Omental fat pad (tissue), 4 donors: Measurements from ENCODE around the gene CD4. TPM values are rescaled to one million over a fixed set of nuclear protein-coding genes. Genes with fewer than 3 reads are reported as not detected.
A peak's percentile ranks its signal among the peaks of the same experiment; 100 is the strongest.

Experiments
- ATAC-seq: fragments of 150-250 bp; one replicate; pipeline ENCODE4 v1.9.1; 2016; ENCODE audit warnings: mild to moderate bottlenecking, moderate library complexity; ENCODE audit not compliant: low FRiP score
- DNase-seq: peaks from one replicate; pipeline ENCODE4 v3.0.0-alpha.2; 2019; ENCODE audit warnings: low spot score
- total RNA-seq, 4 donors: library from RNA; depleted of rRNA; stranded (reverse); fragments of >200 nt; gene quantifications; one replicate each; pipeline ENCODE4 v1.1.0, GENCODE V29; 2016
- TF ChIP-seq, protein P1 (sequence below), 3 donors: fragments of 450-650 bp; IDR thresholded peaks; one replicate each; pipeline ENCODE4 v1.5.1; 2016 to 2017; ENCODE audit warnings: antibody characterized with exemption in 3 of 3, mild to moderate bottlenecking in 3 of 3, moderate library complexity in 2 of 3

CD4 gene
- total RNA-seq, 4 donors from 2014 or later: 19.7 to 26.5 (median 21.8) TPM

DNA sequence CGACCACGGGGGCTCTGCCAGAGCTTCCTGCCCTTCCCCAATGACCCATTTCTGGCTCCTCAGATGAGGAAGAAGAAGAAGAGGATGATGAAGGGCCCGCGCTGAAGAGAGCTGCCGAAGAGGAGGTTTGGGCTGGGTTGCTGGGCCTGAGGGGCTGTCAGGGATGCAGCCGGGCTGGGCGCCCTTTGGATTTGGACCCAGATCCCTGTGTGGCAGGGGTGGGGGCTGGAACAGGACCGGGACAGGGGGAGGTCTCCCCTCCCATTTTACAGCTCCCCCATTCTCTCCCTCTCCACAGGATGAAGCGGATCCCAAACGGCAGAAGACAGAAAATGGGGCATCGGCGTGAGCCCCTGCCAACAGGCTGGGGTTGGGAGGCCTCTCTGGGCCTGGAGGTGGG lies 19.2 kb upstream of the CD4 start:
- TF ChIP-seq, protein P1, sequence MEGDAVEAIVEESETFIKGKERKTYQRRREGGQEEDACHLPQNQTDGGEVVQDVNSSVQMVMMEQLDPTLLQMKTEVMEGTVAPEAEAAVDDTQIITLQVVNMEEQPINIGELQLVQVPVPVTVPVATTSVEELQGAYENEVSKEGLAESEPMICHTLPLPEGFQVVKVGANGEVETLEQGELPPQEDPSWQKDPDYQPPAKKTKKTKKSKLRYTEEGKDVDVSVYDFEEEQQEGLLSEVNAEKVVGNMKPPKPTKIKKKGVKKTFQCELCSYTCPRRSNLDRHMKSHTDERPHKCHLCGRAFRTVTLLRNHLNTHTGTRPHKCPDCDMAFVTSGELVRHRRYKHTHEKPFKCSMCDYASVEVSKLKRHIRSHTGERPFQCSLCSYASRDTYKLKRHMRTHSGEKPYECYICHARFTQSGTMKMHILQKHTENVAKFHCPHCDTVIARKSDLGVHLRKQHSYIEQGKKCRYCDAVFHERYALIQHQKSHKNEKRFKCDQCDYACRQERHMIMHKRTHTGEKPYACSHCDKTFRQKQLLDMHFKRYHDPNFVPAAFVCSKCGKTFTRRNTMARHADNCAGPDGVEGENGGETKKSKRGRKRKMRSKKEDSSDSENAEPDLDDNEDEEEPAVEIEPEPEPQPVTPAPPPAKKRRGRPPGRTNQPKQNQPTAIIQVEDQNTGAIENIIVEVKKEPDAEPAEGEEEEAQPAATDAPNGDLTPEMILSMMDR (IDR thresholded peaks at IDR 0.05): no peak
- DNase-seq (no peak), ATAC-seq (no peak)

DNA sequence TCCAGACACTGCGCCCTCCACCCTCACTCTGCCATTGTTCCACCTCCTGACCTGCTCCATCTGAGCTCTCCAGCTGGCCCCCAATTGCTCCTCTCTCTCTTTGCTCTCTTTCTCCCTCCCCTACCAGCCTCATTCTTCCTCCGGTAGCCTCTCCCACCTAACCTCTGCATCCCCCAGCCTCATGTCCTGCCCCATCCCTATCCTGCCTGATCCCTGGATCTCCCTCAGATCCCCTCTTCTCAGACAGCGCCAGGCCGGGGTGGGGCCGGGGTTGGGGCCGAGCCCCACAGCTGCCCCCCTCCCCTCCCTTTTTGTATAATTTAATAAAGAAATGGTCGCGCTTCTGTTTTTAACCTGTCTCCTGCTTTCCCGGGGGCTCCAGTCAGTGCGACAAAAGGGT lies 18.7 kb upstream of the CD4 start:
- ATAC-seq (no peak), DNase-seq (no peak)
- TF ChIP-seq, protein P1 (IDR thresholded peaks at IDR 0.05): no peak

DNA sequence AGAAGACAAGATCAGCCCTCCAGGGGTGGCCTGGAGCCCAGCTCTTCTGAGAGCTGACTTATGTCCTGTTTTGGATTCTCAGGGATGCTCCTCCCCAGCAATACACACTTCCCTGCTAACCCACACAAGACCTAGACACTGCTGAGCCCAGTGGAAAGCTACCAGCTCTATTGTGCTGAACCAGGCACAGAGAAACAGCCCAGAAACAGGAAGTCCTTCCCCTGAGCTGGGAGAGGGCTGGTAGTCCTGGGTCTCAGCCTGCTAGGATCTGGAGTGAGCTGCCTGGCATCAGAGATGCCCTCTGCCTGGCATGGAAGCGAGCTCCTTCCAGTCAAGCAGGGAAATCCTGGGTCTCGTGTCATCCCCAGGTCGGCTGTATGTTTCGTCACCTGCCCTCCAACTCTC lies 18.2 kb upstream of the CD4 start:
- ATAC-seq (peak; percentile 0), DNase-seq (no peak)
- TF ChIP-seq, protein P1 (IDR thresholded peaks at IDR 0.05): no peak

DNA sequence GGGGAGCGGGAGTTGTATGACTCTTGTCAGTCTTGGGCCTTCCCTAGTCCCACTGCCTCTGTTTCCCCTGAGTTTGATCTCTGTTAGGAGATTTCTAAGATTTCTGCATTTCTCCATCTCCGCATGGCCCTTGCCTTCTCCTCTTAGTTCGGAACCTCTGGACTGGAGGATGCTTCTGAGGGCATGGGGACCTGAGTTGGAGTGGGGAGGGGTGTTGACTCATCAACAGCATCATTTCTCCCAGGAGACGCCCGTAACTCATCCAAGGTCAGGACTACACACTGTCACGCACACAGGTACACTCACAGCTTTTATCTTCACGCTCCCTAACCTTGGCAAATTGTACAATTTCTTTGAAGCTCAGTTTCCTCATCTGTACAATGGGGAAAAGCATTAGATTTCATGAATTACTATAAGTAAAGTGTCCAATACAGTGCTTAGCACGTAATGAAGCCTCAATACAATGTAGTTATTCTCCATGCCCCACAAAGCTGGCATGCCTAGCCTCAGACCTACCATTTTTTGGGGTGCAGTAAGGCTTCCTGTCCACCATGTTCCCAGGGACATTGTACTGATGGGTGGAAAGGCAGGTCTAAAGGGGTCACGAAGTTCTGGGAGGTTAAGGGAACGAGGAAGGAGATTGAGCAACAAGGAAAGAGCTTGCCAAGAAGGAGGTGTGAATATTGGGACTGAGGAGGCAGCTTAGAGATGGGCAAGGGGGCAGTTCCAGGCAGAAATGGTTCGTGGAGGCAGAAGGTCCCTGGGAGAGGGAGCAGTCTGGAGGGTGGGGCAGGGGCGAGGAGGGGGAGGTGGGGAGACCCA lies 17.6 kb upstream of the CD4 start:
- ATAC-seq: peak; percentile 37
- DNase-seq: no peak
- TF ChIP-seq, protein P1 (IDR thresholded peaks at IDR 0.05): no peak

DNA sequence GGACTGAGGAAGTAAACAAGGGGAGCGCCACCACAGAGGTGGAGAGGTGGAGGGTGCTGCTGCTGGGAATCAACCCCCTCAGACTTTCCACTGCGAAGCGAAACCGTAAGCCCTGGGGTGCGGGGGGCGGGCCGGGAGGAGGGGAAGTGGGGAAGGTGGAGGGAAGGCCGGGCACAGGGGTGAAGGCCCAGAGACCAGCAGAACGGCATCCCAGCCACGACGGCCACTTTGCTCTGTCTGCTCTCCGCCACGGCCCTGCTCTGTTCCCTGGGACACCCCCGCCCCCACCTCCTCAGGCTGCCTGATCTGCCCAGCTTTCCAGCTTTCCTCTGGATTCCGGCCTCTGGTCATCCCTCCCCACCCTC lies 17.0 kb upstream of the CD4 start, which contains the start of gene LAG3:
TSS of gene LAG3 (plus strand) at position 190 of the 365 bp plus-strand sequence. CDS start 333 bp downstream, outside the sequence.
- DNase-seq (no peak), ATAC-seq (no peak)
- TF ChIP-seq, protein P1 (IDR thresholded peaks at IDR 0.05): no peak

DNA sequence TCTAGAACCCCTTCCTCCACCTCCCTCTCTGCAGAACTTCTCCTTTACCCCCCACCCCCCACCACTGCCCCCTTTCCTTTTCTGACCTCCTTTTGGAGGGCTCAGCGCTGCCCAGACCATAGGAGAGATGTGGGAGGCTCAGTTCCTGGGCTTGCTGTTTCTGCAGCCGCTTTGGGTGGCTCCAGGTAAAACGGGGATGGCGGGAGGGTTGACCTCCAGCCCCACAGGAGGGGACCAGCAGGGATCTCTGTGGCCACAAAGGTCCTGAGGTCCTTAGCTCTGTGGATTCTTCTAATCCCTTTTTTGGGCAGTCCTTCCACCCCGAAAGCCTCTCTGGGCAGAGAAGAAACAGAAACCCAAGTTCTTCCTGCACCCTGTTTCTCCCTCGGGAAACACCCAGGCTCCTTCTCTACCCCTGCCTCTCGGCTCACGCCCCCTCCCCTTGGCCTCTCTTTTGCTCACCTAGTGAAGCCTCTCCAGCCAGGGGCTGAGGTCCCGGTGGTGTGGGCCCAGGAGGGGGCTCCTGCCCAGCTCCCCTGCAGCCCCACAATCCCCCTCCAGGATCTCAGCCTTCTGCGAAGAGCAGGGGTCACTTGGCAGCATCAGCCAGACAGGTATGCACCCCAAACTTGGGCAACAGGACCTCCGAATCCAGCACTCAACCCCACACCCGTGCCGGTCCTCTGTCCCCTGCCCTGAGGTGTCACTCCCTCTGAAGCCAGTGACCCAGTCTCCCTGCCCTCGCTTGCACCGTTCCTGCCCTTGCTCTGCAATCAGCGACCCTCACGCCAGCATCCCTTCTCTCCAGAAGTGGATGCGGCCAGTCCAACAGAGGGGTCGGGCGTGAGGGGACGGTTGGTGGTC lies 16.4 kb upstream of the CD4 start:
- no peak for ATAC-seq
- DNase-seq: no peak
- TF ChIP-seq, protein P1 (IDR thresholded peaks at IDR 0.05): no peak
